Trophoblast cell (in vitro differentiated cells and primary cell): ENCODE data around the gene CCDC154.
A peak's percentile ranks its signal among the peaks of the same experiment; 100 is the strongest.

Source experiments
- DNase-seq, 2 donors: peaks; one replicate each; pipeline ENCODE4 v3.0.0-alpha.2; 2016
- H2AFZ ChIP-seq: 2 replicates; pipeline ENCODE4 v1.6.1; 2013; ENCODE audit warnings: low read length, moderate library complexity, mild to moderate bottlenecking; ENCODE audit not compliant: insufficient read depth, poor library complexity
- H2AK5ac ChIP-seq: 2 replicates; pipeline ENCODE4 v1.6.1; 2013; ENCODE audit warnings: mild to moderate bottlenecking, low read length
- H2BK120ac ChIP-seq: 2 replicates; pipeline ENCODE4 v1.6.1; 2013; ENCODE audit warnings: low read length, mild to moderate bottlenecking, moderate library complexity; ENCODE audit not compliant: insufficient read depth, poor library complexity
- H2BK12ac ChIP-seq: 2 replicates; pipeline ENCODE4 v1.6.1; 2013; ENCODE audit warnings: mild to moderate bottlenecking, low read length, moderate library complexity
- H2BK5ac ChIP-seq: 2 replicates; pipeline ENCODE4 v1.6.1; 2013; ENCODE audit warnings: low read length, low read depth, moderate library complexity, mild to moderate bottlenecking; ENCODE audit not compliant: poor library complexity
- H3K14ac ChIP-seq: 2 replicates; pipeline ENCODE4 v1.6.1; 2013; ENCODE audit warnings: mild to moderate bottlenecking, low read length
- H3K18ac ChIP-seq: 2 replicates; pipeline ENCODE4 v1.6.1; 2013; ENCODE audit warnings: mild to moderate bottlenecking, low read length
- H3K23ac ChIP-seq: 2 replicates; pipeline ENCODE4 v1.6.1; 2013; ENCODE audit warnings: low read length
- H3K27ac ChIP-seq: 2 replicates; pipeline ENCODE4 v1.5.1; 2013; ENCODE audit warnings: low read depth, mild to moderate bottlenecking, inconsistent platforms, low read length, moderate library complexity
- H3K27me3 ChIP-seq: 2 replicates; pipeline ENCODE4 v1.6.1; 2013; ENCODE audit warnings: inconsistent platforms, mild to moderate bottlenecking, low read length, moderate library complexity; ENCODE audit not compliant: insufficient read depth
- H3K36me3 ChIP-seq, 2 experiments: 1 replicate in 1 of 2; 2 replicates in 1 of 2; pipeline ENCODE4 v1.6.1; 2013; ENCODE audit warnings: low read length in 2 of 2, mild to moderate bottlenecking in 2 of 2, moderate library complexity in 1 of 2; ENCODE audit not compliant: insufficient read depth in 2 of 2, control insufficient read depth in 1 of 2
- H3K4ac ChIP-seq: 2 replicates; pipeline ENCODE4 v1.6.1; 2013; ENCODE audit warnings: low read depth, mild to moderate bottlenecking, low read length, moderate library complexity
- H3K4me1 ChIP-seq, 2 experiments: 1 replicate in 1 of 2; 2 replicates in 1 of 2; pipeline ENCODE4 v1.6.1; 2013; ENCODE audit warnings: low read length in 2 of 2, mild to moderate bottlenecking in 2 of 2, moderate library complexity in 1 of 2; ENCODE audit not compliant: insufficient read depth in 2 of 2, control insufficient read depth in 1 of 2
- H3K4me2 ChIP-seq: 2 replicates; pipeline ENCODE4 v1.6.1; 2013; ENCODE audit warnings: inconsistent platforms, mild to moderate bottlenecking, low read length, moderate library complexity
- H3K4me3 ChIP-seq: 2 replicates; pipeline ENCODE4 v1.5.1; 2013; ENCODE audit warnings: mild to moderate bottlenecking, low read depth, low read length, inconsistent platforms
- H3K79me1 ChIP-seq: one replicate; pipeline ENCODE4 v1.6.1; 2013; ENCODE audit warnings: low read length
- H3K79me2 ChIP-seq: 2 replicates; pipeline ENCODE4 v1.6.1; 2013; ENCODE audit warnings: low read length, mild to moderate bottlenecking; ENCODE audit not compliant: control insufficient read depth, insufficient read depth, poor library complexity
- H3K9ac ChIP-seq: 2 replicates; pipeline ENCODE4 v1.6.1; 2013; ENCODE audit warnings: mild to moderate bottlenecking, low read length
- H3K9me3 ChIP-seq: 2 replicates; pipeline ENCODE4 v1.6.1; 2013; ENCODE audit warnings: low read depth, mild to moderate bottlenecking, control low read depth, inconsistent platforms, low read length; ENCODE audit not compliant: insufficient read depth
- H4K12ac ChIP-seq: 2 replicates; pipeline ENCODE4 v1.6.1; 2013; ENCODE audit warnings: low read depth, mild to moderate bottlenecking, low read length, moderate library complexity
- H4K8ac ChIP-seq: 2 replicates; pipeline ENCODE4 v1.6.1; 2013; ENCODE audit warnings: low read depth, mild to moderate bottlenecking, low read length, moderate library complexity
- H4K91ac ChIP-seq: one replicate; pipeline ENCODE4 v1.6.1; 2013; ENCODE audit warnings: low read depth, mild to moderate bottlenecking, low read length, moderate library complexity
- WGBS: extraction: QIAGEN DNeasy Blood & Tissue Kit; methylation state at CpG from one replicate; pipeline ENCODE4 v1.1.7; 2013; ENCODE audit warnings: missing lambda C conversion rate; ENCODE audit not compliant: insufficient read length, insufficient coverage; ENCODE audit errors: extremely low coverage; 5-methylcytosine and 5-hydroxymethylcytosine counted together

The CCDC154 gene

DNA sequence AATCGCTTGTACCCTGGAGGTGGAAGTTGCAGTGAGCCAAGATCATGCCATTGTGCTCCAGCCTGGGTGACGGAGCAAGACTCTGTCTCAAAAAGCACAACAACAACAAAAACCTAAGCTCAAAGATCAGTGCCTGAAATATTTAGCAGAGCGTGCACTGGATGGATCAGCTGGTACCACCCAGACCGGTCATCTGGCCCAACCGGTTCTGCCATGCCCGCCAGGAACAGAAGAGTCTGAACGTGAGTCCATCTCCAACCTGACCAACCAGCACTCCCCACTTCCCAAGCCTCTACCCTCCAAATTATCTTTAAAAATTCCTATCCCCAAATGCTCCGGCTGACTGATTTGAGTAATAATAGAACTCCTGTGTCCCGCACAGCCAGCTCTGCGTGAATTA lies 22.3 kb downstream of the CCDC154 start:
- WGBS = no CpG with 5 or more reads among the region's 10 CpGs
- DNase-seq = peak; percentile 29 to 54

DNA sequence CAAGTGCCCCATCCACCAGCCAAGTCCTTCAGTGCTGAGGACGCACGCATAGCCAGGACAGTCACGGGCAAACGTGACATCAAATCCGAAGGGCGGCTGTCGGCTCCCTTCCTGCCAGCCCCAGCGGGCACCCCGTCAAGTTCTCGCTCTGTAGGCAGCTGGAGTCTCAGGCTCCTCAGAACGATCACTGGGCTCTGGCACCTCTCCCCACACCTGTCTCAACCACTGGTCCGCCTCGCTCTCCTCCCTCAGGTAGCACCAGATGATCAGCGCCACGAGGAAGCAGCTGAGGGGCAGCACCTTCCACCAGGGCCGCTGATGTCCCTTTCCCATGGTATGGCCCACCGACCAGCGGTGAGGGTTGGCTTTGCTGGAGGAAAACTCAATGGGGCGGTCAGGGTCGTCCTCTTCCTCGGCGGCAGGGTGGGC lies 24.2 kb downstream of the CCDC154 start:
- Histone ChIP-seq H3K4ac (peak overlapping the region; percentile 66), H3K4me2 (peak overlapping the region; percentile 81), H3K79me1 (peaks cover 8% of the 10 kb centered on the region), H3K36me3 (peaks cover 3% of the 10 kb centered on the region in 2 experiments), H3K79me2 (peaks cover 3% of the 10 kb centered on the region), H4K12ac (peak overlapping the region; percentile 59), H3K27ac (peak overlapping the region; percentile 9), H2BK120ac (peak overlapping the region; percentile 67), H4K8ac (peak overlapping the region; percentile 82), H3K9ac (peak overlapping the region; percentile 95), H3K23ac (no peak overlapping the region), H3K14ac (peak overlapping the region; percentile 46), H3K4me1 (peaks cover 2 to 5% of the 10 kb centered on the region in 2 experiments), H4K91ac (peak overlapping the region; percentile 57), H2AK5ac (peak overlapping the region; percentile 57), H3K4me3 (peak overlapping the region; percentile 98), H2AFZ (peak overlapping the region; percentile 40), H2BK12ac (no peak overlapping the region), H2BK5ac (peak overlapping the region; percentile 35), H3K9me3 (peaks cover 3% of the 10 kb centered on the region), H3K27me3 (no peaks in the 10 kb centered on the region), H3K18ac (peak overlapping the region; percentile 13)
- DNase-seq = no peak
- no CpG with 5 or more reads among the region's 22 CpGs for WGBS

More for the DNA sequence above, 22.3 kb downstream of the CCDC154 start:
- Histone ChIP-seq H3K4me1 (peaks cover 2 to 5% of the 10 kb centered on the region in 2 experiments), H4K12ac (no peak overlapping the region), H3K4me3 (no peak overlapping the region), H2AK5ac (no peak overlapping the region), H3K27me3 (no peaks in the 10 kb centered on the region), H3K9ac (no peak overlapping the region), H2BK12ac (no peak overlapping the region), H3K36me3 (peaks cover 3% of the 10 kb centered on the region in 2 experiments), H3K79me2 (peaks cover 3% of the 10 kb centered on the region), H3K4ac (no peak overlapping the region), H3K23ac (no peak overlapping the region), H3K79me1 (peaks cover 8% of the 10 kb centered on the region), H4K91ac (no peak overlapping the region), H3K18ac (no peak overlapping the region), H3K9me3 (peaks cover 3% of the 10 kb centered on the region), H2BK5ac (no peak overlapping the region), H2BK120ac (no peak overlapping the region), H3K27ac (no peak overlapping the region), H4K8ac (no peak overlapping the region), H2AFZ (no peak overlapping the region), H3K4me2 (no peak overlapping the region), H3K14ac (no peak overlapping the region)

GRCh38 chr16:1416521-1416941 lies 27.8 kb downstream of the CCDC154 start:
- Histone ChIP-seq H3K14ac (no peak overlapping the region), H2BK5ac (no peak overlapping the region), H3K36me3 (peaks cover 3 to 5% of the 10 kb centered on the region in 2 experiments), H3K79me2 (peaks cover 8% of the 10 kb centered on the region), H3K27ac (no peak overlapping the region), H3K23ac (no peak overlapping the region), H3K4me3 (no peak overlapping the region), H2AFZ (no peak overlapping the region), H3K4me2 (no peak overlapping the region), H3K79me1 (peaks cover 16% of the 10 kb centered on the region), H4K8ac (no peak overlapping the region), H3K18ac (no peak overlapping the region), H2AK5ac (no peak overlapping the region), H3K27me3 (no peaks in the 10 kb centered on the region), H2BK12ac (no peak overlapping the region), H3K4ac (no peak overlapping the region), H3K9ac (no peak overlapping the region), H4K91ac (no peak overlapping the region), H4K12ac (no peak overlapping the region), H3K4me1 (peaks cover 2 to 7% of the 10 kb centered on the region in 2 experiments), H2BK120ac (no peak overlapping the region), H3K9me3 (no peaks in the 10 kb centered on the region)
- WGBS = no CpG with 5 or more reads among the region's 3 CpGs
- peak; percentile 90 to 95 for DNase-seq

DNA sequence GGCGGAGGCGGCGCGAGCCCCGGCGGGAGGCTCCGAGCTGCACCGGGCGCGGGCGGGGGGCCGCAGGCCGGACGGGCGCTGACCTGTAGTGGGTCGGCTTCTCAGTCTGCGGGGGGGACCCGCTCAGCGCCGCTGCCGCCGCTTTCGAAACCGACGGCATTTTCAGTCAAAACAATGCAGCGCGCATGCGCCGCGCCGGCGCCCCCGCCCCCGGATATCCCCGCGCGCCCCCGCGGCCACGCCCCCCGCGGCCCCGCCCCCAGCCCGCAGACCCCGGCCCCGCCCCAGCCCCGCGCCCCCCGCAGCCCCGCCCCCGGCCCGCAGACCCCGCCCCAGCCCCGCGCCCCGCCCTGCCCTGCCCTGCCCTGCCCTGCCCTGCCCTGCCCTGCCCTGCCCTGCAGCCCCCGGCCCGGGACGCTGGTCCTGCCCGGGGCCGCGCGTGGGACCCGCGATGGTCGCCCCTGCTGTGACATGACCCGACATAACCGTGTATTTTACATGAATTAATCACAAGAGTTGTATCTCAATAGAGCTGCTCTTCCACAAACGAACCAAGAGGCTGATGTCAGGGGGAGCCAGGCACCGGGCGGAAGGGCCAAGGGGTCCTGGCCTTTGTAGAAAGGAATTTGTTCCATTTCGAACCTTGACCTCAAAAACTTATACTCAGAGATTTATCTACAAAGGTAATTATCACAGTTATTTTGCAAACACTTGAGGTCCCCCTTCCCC lies 29.7 kb downstream of the CCDC154 start, which contains the start of gene UNKL:
Gene UNKL, minus strand, starts transcription at position 173 of the 729 bp plus-strand sequence. Its CDS starts 13 bp downstream, at position 160.
- Histone ChIP-seq H3K79me1 (peaks cover 8% of the 10 kb centered on the region), H4K91ac (peak within 1 kb of the TSS; percentile 68)
- WGBS = no CpG with 5 or more reads among the region's 72 CpGs

More for the DNA sequence above, 29.7 kb downstream of the CCDC154 start, which contains the start of gene UNKL:
- Histone ChIP-seq H3K4me2 (peak within 1 kb of the TSS; percentile 97), H4K8ac (peak within 1 kb of the TSS; percentile 84), H3K79me2 (peaks cover 5% of the 10 kb centered on the region), H3K27me3 (no peaks in the 10 kb centered on the region), H3K14ac (peak within 1 kb of the TSS; percentile 69), H3K23ac (no peak within 1 kb of the TSS), H3K18ac (peak within 1 kb of the TSS; percentile 79), H3K4ac (peak within 1 kb of the TSS; percentile 80), H3K9ac (peak within 1 kb of the TSS; percentile 5), H4K12ac (peak within 1 kb of the TSS; percentile 85), H2BK120ac (peak within 1 kb of the TSS; percentile 70), H3K36me3 (peaks cover 5% of the 10 kb centered on the region in 2 experiments), H3K9me3 (no peaks in the 10 kb centered on the region), H3K27ac (no peak within 1 kb of the TSS), H2AK5ac (peak within 1 kb of the TSS; percentile 4), H2BK5ac (peak within 1 kb of the TSS; percentile 74), H3K4me3 (peak within 1 kb of the TSS; percentile 95), H3K4me1 (peaks cover 0 to 3% of the 10 kb centered on the region in 2 experiments), H2BK12ac (peak within 1 kb of the TSS; percentile 53), H2AFZ (peak within 1 kb of the TSS; percentile 91)
- DNase-seq = peak; percentile 60 to 79
